ENCODE results near the gene MYH2.

The MYH2 gene

DNA sequence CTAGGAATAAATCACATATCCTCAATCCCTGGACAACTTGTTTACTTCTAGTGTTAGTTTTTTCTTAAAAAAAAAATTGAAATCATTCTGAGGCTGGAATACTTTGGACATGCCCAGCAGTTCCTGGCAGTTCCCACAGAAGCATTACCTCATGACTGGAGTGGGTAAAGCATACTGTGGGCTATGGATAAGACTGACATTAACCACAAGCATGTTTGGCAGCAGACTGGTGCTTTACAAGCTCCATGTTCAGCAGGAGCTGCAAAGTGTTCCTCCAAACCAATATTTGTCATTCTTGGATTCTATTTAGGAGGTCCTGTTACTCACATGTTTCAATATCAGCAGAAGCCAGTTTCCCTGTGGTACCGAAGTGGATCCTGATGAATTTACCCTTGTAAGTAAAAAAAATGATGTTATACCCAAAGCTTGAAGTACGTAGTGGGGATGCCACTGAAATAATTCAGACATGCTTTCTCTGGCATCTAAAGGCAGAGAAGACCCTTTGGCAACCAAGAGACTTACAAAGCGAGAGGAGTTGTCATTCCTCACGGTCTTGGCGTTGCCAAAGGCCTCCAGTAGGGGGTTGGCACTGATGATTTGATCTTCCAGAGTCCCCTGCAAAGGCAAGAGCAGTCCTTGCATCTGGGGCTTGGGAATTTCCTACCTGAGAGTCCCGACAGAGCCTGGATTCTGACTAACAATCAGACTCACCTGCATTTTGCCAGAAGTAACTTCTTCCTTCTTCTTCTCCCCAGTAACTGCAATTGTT, 36.0 kb downstream of the MYH2 start:
- no peak for DNase-seq

GRCh38 chr17:10512856-10513255, 36.6 kb downstream of the MYH2 start:
- no peak for DNase-seq

- no peak for DNase-seq
Measured at GRCh38 chr17:10499950-10500349, 49.5 kb downstream of the MYH2 start.

DNA sequence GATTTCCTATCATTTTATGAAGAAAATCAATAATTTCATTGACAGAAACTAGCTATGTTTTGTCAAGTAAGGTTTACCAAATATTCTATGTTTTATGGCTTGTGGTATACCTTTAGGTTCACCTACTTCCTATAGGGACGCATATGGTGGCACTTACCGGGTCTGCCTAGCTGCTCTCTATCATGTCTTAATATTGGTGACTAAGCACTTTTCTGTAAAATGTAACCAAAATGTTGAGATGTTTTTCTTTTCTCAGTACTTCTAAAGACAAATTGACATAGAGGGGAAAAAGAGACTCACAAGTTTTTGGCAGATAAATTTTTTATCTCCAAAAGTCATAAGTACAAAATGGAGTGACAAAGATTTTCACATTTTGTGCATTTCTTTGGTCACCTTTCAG, 57.5 kb downstream of the MYH2 start:
- no peak for DNase-seq

GRCh38 chr17:10482252-10482651, 67.2 kb downstream of the MYH2 start:
- DNase-seq = no peak

- DNase-seq = no peak
Measured at GRCh38 chr17:10477701-10478100, 71.8 kb downstream of the MYH2 start.

DNA sequence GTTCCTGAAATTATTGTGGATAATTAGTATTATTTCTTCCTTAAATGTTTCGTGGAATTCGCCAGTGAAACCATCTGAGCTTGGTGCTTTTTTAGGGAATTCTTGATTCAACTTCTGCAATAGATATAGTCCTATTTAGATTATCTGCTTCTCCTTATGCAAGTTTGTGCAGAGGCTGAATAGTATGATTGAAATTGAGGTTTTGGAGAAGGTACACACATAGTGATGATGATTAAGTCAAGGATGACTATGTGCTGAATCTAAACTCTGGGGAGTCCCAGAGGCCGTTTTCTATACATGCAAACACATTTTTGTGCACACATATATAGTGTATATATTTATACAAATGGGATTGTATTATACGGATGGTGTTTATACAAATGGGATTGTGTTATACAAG, 74.9 kb downstream of the MYH2 start:
- DNase-seq = no peak

- DNase-seq = no peak
Measured at GRCh38 chr17:10471858-10472257, 77.6 kb downstream of the MYH2 start.
